DND-41 (cell line): ENCODE measurements around the gene FBLN1.
"Not testable (repeated sequence)": the region's sequence is repeated elsewhere in the genome, so short reads cannot be mapped to it uniquely, and the experiment has no call there.

Experiments used
- ATAC-seq: fragments of 200-7000 bp; cut with Tn5 transposase; 3 replicates; pipeline ENCODE4 v1.9.1; 2021; ENCODE audit warnings: low read depth; ENCODE audit not compliant: insufficient read depth
- DNase-seq: peaks from one replicate; pipeline ENCODE4 v3.0.0-alpha.2; 2020
- H2AFZ ChIP-seq: 2 replicates; pipeline ENCODE4 v1.6.0; 2012; ENCODE audit warnings: low read depth, low read length
- H3K27ac ChIP-seq: 2 replicates; pipeline ENCODE4 v1.5.1; 2012; ENCODE audit warnings: low read length, inconsistent platforms
- H3K27me3 ChIP-seq: fragments of 200-600 bp; sonication (generic); 2 replicates; pipeline ENCODE4 v1.6.0; 2012; ENCODE audit warnings: low read length, mild to moderate bottlenecking, inconsistent platforms; ENCODE audit not compliant: insufficient read depth, poor library complexity
- H3K36me3 ChIP-seq: 2 replicates; pipeline ENCODE4 v1.5.1; 2012; ENCODE audit warnings: low read length, inconsistent platforms; ENCODE audit not compliant: insufficient read depth
- H3K4me1 ChIP-seq: 2 replicates; pipeline ENCODE4 v1.5.1; 2012; ENCODE audit warnings: mild to moderate bottlenecking, low read length; ENCODE audit not compliant: insufficient read depth
- H3K4me2 ChIP-seq: 2 replicates; pipeline ENCODE4 v1.6.0; 2012; ENCODE audit warnings: mild to moderate bottlenecking, moderate library complexity, low read length, inconsistent platforms; ENCODE audit not compliant: insufficient read depth
- H3K4me3 ChIP-seq, 2 experiments: fragments of 200-600 bp in 1 of 2; shearing (Covaris generic) in 1 of 2; 2 replicates each; pipeline ENCODE4 v1.5.1; 2012 to 2016; ENCODE audit warnings: inconsistent platforms in 2 of 2, low read length in 2 of 2, mild to moderate bottlenecking in 2 of 2, low read depth in 1 of 2, moderate library complexity in 1 of 2
- H3K79me2 ChIP-seq: 2 replicates; pipeline ENCODE4 v1.6.0; 2012; ENCODE audit warnings: low read length, inconsistent platforms; ENCODE audit not compliant: insufficient read depth
- H3K9ac ChIP-seq: 2 replicates; pipeline ENCODE4 v1.6.0; 2012; ENCODE audit warnings: low read depth, mild to moderate bottlenecking, inconsistent platforms, low read length, moderate library complexity
- H3K9me3 ChIP-seq: 2 replicates; pipeline ENCODE4 v1.5.1; 2012; ENCODE audit warnings: low read length, moderate library complexity, mild to moderate bottlenecking, inconsistent platforms; ENCODE audit not compliant: insufficient read depth, severe bottlenecking
- H4K20me1 ChIP-seq: 2 replicates; pipeline ENCODE4 v1.6.0; 2012; ENCODE audit warnings: low read length; ENCODE audit not compliant: insufficient read depth
- EZH2 ChIP-seq: IDR thresholded peaks from 3 replicates; pipeline ENCODE4 v1.6.1; 2012; ENCODE audit warnings: borderline replicate concordance, low read depth, mild to moderate bottlenecking, moderate library complexity, low read length, inconsistent platforms; ENCODE audit not compliant: severe bottlenecking
- TF ChIP-seq, protein P1 (sequence below): IDR thresholded peaks from 2 replicates; pipeline ENCODE4 v1.5.1; 2012; ENCODE audit warnings: borderline replicate concordance, low read length, moderate library complexity, mild to moderate bottlenecking; ENCODE audit not compliant: poor library complexity, severe bottlenecking; ENCODE audit errors: extremely low read depth

Gene FBLN1

DNA sequence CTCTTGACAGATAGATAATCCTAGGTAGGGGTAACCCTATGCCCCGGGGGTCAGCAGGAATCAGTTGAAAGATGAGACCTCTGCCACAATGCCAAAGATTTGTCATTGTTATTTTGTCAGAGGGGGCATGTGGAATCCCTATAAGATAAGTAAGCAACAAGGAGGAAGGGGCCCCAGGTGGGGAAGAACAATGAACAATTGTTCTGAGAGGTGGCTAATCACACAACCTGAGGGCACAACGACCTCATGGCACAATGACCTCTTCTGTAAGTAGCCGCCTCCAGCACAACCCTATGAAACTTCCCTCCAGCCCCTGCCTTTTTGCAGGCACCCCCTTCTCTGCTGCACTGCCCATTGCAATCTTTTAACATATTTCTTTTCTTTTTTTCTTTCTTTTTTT, 11.8 kb upstream of the FBLN1 start:
- no peaks in the 10 kb centered on the region for H3K79me2 ChIP-seq
- ATAC-seq = no peak
- TF ChIP-seq, protein P1, sequence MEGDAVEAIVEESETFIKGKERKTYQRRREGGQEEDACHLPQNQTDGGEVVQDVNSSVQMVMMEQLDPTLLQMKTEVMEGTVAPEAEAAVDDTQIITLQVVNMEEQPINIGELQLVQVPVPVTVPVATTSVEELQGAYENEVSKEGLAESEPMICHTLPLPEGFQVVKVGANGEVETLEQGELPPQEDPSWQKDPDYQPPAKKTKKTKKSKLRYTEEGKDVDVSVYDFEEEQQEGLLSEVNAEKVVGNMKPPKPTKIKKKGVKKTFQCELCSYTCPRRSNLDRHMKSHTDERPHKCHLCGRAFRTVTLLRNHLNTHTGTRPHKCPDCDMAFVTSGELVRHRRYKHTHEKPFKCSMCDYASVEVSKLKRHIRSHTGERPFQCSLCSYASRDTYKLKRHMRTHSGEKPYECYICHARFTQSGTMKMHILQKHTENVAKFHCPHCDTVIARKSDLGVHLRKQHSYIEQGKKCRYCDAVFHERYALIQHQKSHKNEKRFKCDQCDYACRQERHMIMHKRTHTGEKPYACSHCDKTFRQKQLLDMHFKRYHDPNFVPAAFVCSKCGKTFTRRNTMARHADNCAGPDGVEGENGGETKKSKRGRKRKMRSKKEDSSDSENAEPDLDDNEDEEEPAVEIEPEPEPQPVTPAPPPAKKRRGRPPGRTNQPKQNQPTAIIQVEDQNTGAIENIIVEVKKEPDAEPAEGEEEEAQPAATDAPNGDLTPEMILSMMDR = no peak
- no peak for TF ChIP-seq EZH2

DNA sequence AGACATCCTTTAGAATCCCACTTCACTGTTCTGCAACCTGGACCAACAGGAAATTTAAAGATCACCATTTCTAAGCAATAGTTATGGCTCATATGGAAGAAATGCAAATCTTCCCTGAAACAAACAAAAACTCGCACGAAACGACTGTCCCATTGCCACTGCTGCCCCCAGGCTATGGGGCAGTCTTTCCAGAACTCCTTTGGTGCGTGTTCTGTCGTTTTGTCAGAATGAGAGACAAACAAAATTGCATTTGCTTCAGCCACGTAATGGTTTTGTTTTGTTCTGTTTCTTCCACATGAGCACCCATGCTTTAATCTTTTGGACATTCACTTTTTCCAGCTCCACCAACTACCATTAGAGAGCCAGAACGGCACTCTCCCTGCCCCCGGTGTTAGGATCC, 10.8 kb upstream of the FBLN1 start:
- DNase-seq (no peak), ATAC-seq (no peak)
- Histone ChIP-seq H3K9ac (no peak overlapping the region), H3K4me1 (no peaks in the 10 kb centered on the region), H3K27me3 (no peaks in the 10 kb centered on the region), H3K79me2 (no peaks in the 10 kb centered on the region), H3K4me3 (no peak overlapping the region), H2AFZ (no peak overlapping the region), H3K36me3 (no peaks in the 10 kb centered on the region), H3K9me3 (peaks cover 11% of the 10 kb centered on the region), H4K20me1 (no peaks in the 10 kb centered on the region), H3K4me2 (no peak overlapping the region), H3K27ac (no peak overlapping the region)
- no peak for TF ChIP-seq EZH2
- TF ChIP-seq, protein P1 = no peak

More for the DNA sequence above, 11.8 kb upstream of the FBLN1 start:
- H3K27ac ChIP-seq = no peak overlapping the region
- no peaks in the 10 kb centered on the region for H3K27me3 ChIP-seq
- no peak overlapping the region for H3K9ac ChIP-seq
- peaks cover 11% of the 10 kb centered on the region for H3K9me3 ChIP-seq
- no peak for DNase-seq
- no peaks in the 10 kb centered on the region for H3K36me3 ChIP-seq
- H3K4me1 ChIP-seq = no peaks in the 10 kb centered on the region
- no peaks in the 10 kb centered on the region for H4K20me1 ChIP-seq
- H2AFZ ChIP-seq = no peak overlapping the region
- H3K4me2 ChIP-seq = no peak overlapping the region
- H3K4me3 ChIP-seq = no peak overlapping the region

DNA sequence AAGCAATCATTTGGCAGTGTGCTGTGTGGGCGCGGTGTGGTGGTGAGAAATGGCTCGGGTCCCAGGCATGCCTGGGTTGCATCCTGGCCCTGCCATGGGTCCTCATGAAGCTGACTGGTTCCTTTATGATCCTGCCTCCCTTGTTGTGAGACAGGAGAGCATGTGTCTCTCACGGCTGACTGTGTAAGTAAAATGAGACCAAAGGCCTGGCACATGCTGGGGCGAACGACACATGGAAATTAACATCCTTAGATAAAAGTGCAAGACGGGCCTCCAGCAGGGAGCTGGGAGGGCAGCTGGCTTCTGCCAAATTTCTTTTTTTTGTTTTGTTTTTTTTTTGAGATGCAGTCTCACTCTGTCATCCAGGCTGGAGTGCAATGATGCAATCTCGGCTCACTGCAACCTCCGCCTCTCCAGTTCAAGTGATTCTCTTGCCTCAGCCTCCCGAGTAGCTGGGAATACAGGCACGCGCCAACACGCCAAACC, 9.4 kb upstream of the FBLN1 start:
- DNase-seq = no peak
- Histone ChIP-seq H2AFZ (no peak overlapping the region), H3K9ac (no peak overlapping the region), H3K27ac (no peak overlapping the region), H3K27me3 (no peaks in the 10 kb centered on the region), H3K4me3 (no peak overlapping the region), H3K4me1 (no peaks in the 10 kb centered on the region), H3K36me3 (no peaks in the 10 kb centered on the region), H4K20me1 (no peaks in the 10 kb centered on the region), H3K9me3 (peaks cover 5% of the 10 kb centered on the region), H3K4me2 (no peak overlapping the region), H3K79me2 (no peaks in the 10 kb centered on the region)
- no peak for ATAC-seq
- no peak for TF ChIP-seq EZH2
- TF ChIP-seq, protein P1 = no peak

DNA sequence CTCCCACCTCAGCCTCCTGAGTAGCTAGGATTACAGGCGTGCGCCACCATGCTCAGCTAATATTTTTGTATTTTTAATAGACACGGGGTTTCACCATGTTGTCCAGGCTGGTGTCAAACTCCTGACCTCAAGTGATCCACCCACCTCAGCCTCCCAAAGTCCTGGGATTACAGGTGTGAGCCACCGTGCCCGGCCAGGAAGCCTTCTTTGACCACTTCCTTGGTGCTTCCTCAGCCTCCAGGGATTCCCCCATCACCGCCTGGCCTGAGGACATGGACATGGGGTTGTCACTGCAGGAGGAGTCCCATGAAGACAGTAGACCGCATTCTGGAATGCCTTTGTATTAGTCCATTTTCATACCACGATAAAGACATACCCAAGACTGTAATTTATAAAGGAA, 8.4 kb upstream of the FBLN1 start:
- not testable (repeated sequence) for ATAC-seq, H3K27ac ChIP-seq, H3K4me3 ChIP-seq, H3K9ac ChIP-seq, H3K79me2 ChIP-seq, H3K36me3 ChIP-seq, H4K20me1 ChIP-seq, H3K9me3 ChIP-seq, H3K4me1 ChIP-seq, H3K4me2 ChIP-seq, DNase-seq, H3K27me3 ChIP-seq, H2AFZ ChIP-seq

DNA sequence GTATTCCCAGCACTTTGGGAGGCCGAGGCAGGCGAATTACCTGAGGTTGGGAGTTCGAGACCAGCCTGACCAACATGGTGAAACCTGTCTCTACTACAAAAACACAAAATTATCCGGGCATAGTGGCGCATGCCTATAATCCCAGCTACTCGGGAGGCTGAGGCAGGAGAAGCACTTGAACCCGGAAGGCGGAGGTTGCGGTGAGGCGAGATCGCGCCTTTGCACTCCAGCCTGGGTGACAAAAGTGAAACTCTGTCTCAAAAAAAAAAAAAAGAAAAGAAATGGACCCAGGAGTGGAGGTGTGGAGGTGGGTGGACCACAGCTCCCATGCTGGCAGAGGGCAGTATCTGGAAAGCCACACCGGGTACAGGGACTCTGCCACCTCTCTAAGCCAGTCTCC, 7.1 kb upstream of the FBLN1 start:
- not testable (repeated sequence) for DNase-seq, H3K9me3 ChIP-seq, H3K4me3 ChIP-seq, H3K27me3 ChIP-seq, H3K4me1 ChIP-seq, H3K9ac ChIP-seq, ATAC-seq, H4K20me1 ChIP-seq, H3K27ac ChIP-seq, H3K4me2 ChIP-seq, H3K36me3 ChIP-seq, H2AFZ ChIP-seq, H3K79me2 ChIP-seq
